Measurements from ENCODE around the gene SLC35G6. TPM values are rescaled to one million over a fixed set of nuclear protein-coding genes. Genes with fewer than 3 reads are reported as not detected.

Gene SLC35G6
- total RNA-seq, 2 donors from 2014 or later = not detected

DNA sequence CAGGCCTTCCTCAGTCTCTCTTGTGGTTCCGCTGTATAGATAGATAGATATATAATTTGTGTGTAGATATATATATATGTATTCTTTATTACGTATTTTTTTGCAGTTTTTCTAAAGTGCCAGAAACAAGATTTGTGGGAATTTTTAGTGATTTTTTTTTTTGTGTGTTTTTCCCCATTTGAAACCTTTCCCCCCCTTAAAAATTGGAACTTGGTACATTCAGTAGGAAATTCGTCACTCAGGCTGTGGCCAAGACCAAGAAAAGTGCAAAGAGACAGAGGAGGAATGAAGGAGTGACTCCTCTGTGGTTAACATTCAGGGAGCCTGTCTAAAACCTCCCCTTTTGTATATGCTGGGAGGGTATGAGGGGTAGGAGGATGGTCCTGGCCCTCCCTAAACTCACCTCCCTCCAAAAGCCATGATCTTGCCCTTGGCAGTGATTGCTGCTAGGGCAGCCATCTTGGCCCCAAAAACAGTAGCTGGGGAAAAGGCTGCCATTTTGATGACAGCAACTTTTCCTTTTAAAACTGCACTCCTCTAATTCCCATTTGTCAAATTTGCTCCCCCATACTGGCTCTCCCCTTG lies 21.2 kb upstream of the SLC35G6 start:
- H3K4me1 ChIP-seq (replicated peaks) = no peaks in the 10 kb centered on the region
- intact Hi-C loops (cut with DNase I) = no loop called here
- H3K27me3 ChIP-seq (replicated peaks; ENCODE audit: insufficient read depth) = no peaks in the 10 kb centered on the region
- WGBS = 73% methylated on average over 3 of the region's 3 CpGs
- no peaks in the 10 kb centered on the region for H3K9me3 ChIP-seq
- no peak overlapping the region for H3K27ac ChIP-seq
- TF ChIP-seq, protein P1, sequence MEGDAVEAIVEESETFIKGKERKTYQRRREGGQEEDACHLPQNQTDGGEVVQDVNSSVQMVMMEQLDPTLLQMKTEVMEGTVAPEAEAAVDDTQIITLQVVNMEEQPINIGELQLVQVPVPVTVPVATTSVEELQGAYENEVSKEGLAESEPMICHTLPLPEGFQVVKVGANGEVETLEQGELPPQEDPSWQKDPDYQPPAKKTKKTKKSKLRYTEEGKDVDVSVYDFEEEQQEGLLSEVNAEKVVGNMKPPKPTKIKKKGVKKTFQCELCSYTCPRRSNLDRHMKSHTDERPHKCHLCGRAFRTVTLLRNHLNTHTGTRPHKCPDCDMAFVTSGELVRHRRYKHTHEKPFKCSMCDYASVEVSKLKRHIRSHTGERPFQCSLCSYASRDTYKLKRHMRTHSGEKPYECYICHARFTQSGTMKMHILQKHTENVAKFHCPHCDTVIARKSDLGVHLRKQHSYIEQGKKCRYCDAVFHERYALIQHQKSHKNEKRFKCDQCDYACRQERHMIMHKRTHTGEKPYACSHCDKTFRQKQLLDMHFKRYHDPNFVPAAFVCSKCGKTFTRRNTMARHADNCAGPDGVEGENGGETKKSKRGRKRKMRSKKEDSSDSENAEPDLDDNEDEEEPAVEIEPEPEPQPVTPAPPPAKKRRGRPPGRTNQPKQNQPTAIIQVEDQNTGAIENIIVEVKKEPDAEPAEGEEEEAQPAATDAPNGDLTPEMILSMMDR (IDR thresholded peaks at IDR 0.05) = no peak
- no peak for TF ChIP-seq POLR2A (IDR thresholded peaks at IDR 0.05)
- TF ChIP-seq POLR2AphosphoS5 (IDR thresholded peaks at IDR 0.05) = no peak
- no peak overlapping the region for H3K4me3 ChIP-seq
- no peak for DNase-seq (ENCODE audit: low spot score)
- H3K36me3 ChIP-seq = peaks cover 0 to 5% of the 10 kb centered on the region in 2 donors

DNA sequence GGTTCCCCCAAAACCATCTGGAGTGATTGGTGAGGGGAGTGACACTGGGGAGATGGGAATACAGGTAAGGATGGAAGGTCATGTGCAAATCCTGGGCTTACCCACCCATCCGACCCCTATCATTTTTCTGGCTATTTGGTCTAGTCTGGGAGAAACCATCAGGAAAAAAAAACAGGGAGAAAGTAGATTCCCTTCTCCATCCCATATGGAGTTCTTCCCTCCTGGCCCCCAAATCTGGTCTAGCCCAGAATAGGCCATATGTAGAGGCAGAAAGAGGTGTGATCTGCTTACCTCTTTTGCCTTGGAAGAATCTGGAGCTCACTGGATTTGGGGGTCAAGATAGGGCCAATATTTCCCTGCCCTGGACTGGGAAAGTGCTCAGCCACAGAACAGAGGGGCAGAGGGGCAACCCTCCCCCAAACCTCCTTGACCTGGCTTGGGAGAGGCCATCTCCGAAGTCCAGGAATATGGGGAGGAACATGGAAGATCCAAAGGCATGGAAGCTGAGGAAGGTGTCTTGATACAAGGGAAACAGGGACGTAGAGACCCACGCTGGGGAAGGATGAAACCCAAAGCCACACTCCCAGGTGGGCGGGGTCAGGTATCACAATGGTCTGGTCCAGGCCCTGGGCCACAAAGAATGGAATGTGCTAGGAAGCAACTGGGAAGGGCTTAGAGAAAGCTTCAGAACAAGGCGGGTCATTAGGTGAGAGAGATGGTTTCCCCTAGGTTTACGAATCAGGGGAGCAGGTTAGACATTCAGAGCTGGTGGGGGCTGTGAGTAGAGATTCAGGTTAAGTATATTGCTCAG lies 20.2 kb upstream of the SLC35G6 start:
- Histone ChIP-seq H3K27me3 (replicated peaks; ENCODE audit: insufficient read depth) (no peaks in the 10 kb centered on the region), H3K36me3 (peaks cover 0 to 5% of the 10 kb centered on the region in 2 donors), H3K4me3 (no peak overlapping the region), H3K4me1 (replicated peaks) (no peaks in the 10 kb centered on the region), H3K27ac (no peak overlapping the region), H3K9me3 (no peaks in the 10 kb centered on the region)
- TF ChIP-seq POLR2AphosphoS5 (IDR thresholded peaks at IDR 0.05) = no peak
- TF ChIP-seq, protein P1 (IDR thresholded peaks at IDR 0.05) = no peak
- TF ChIP-seq POLR2A (IDR thresholded peaks at IDR 0.05) = no peak
- 90% methylated on average over 7 of the region's 7 CpGs for WGBS
- no peak for DNase-seq (ENCODE audit: low spot score)
- intact Hi-C loops (cut with DNase I) = no loop called here

DNA sequence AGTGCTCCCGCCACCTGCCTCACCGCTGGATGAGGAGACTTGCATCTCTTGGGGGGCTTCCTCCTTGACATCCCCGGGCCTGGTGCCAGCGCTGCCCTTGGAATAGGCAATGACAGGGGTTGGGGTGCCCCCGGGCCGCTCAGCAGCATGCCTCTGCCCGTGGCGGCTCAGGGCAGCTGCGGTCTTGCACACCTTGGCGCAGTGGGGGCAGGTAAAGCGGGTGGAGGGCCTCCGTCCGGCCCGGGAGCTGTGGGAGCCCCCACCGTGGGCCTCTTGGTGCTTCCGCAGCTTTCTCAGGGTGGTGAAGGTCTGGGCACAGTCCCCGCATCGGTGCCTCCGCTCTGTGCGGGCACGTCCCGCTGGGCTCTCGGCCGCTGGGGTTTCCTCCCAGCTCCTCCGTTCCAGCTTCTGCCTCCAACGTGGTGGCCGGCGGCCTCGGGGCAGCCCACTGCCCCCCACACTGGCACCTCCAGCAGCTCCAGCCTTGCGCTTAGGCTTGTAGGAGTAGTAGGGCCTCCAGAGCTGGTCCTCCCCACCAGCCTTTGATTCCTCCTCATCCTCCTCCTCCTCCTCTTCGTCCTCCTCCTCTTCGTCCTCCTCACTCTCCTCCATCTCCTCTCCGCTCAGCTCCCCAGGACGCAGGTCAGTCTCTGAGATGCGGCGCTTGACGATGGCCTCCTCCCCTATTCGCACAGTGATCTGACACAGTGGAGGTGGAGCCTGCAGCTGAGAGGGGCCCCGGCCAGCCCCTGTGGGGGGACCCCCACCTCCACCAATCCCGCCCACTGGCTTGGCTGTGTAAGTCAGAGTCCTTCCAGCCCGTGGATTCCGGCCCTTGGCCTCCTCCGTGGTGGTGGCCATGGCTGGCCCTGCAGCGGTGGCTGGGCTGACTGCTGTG lies 18.5 kb upstream of the SLC35G6 start:
- Histone ChIP-seq H3K9me3 (no peaks in the 10 kb centered on the region), H3K27me3 (replicated peaks; ENCODE audit: insufficient read depth) (no peaks in the 10 kb centered on the region), H3K36me3 (peaks cover 4 to 5% of the 10 kb centered on the region in 2 donors), H3K4me3 (no peak overlapping the region), H3K4me1 (replicated peaks) (no peaks in the 10 kb centered on the region), H3K27ac (no peak overlapping the region)
- no peak for DNase-seq (ENCODE audit: low spot score)
- TF ChIP-seq, protein P1 (IDR thresholded peaks at IDR 0.05) = no peak
- no peak for TF ChIP-seq POLR2AphosphoS5 (IDR thresholded peaks at IDR 0.05)
- TF ChIP-seq POLR2A (IDR thresholded peaks at IDR 0.05) = no peak
- intact Hi-C loops (cut with DNase I) = no loop called here
- WGBS = 87% methylated on average over 43 of the region's 44 CpGs

DNA sequence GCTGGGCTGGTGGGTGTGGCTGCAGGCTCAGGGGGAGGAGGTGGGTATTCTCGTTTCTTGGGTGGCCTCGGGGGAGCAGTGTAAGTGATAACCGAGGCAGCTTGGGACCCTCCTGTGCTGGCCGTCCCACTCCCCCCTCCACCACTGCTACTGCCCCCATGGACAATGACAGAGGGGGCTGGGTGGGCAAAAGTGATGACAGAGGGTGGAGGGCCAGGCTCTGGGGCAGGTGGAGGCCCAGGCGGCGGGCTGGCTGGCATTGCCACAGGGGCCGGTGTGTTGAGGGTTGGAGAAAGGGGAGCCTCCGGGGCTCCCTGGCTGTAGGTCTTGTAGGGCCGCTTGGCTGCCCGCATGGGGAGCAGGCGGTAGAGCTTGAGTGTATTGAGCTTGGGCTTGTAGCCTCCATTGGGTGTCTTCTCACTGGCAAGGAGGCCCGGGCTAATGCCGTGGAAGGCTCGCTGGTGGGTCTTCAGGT lies 17.8 kb upstream of the SLC35G6 start:
- H3K27me3 ChIP-seq (replicated peaks; ENCODE audit: insufficient read depth) = no peaks in the 10 kb centered on the region
- no peak overlapping the region for H3K27ac ChIP-seq
- H3K4me3 ChIP-seq = no peak overlapping the region
- WGBS = 85% methylated on average over 14 of the region's 14 CpGs
- DNase-seq (ENCODE audit: low spot score) = no peak
- no peaks in the 10 kb centered on the region for H3K9me3 ChIP-seq
- H3K4me1 ChIP-seq (replicated peaks) = no peaks in the 10 kb centered on the region
- TF ChIP-seq POLR2AphosphoS5 (IDR thresholded peaks at IDR 0.05) (no peak), POLR2A (IDR thresholded peaks at IDR 0.05) (no peak)
- TF ChIP-seq, protein P1 (IDR thresholded peaks at IDR 0.05) = no peak
- peaks cover 4 to 5% of the 10 kb centered on the region in 2 donors for H3K36me3 ChIP-seq
- intact Hi-C loops (cut with DNase I) = no loop called here

All from prostate gland (tissue), 2 donors.